ENCODE results near the gene TBC1D22B.
"Not testable (repeated sequence)": the region's sequence is repeated elsewhere in the genome, so short reads cannot be mapped to it uniquely, and the experiment has no call there.

Gene TBC1D22B

GRCh38 chr6:37324131-37325033, 66.8 kb downstream of the TBC1D22B start:
- peak; percentile 28 for DNase-seq

- not testable (repeated sequence) for DNase-seq
These were observed 72.8 kb downstream of the TBC1D22B start for GRCh38 chr6:37330345-37330744.

- DNase-seq: no peak
These were observed 73.5 kb downstream of the TBC1D22B start for GRCh38 chr6:37331047-37331446.

GRCh38 chr6:37332894-37333293, 75.3 kb downstream of the TBC1D22B start:
- no peak for DNase-seq

- no peak for DNase-seq
These were observed 76.5 kb downstream of the TBC1D22B start for GRCh38 chr6:37334047-37334446.

- not testable (repeated sequence) for DNase-seq
These were observed 80.7 kb downstream of the TBC1D22B start for GRCh38 chr6:37338317-37338716.

- no peak for DNase-seq
These were observed 81.2 kb downstream of the TBC1D22B start for GRCh38 chr6:37338745-37339255.

- DNase-seq: no peak
These were observed 82.4 kb downstream of the TBC1D22B start for GRCh38 chr6:37339741-37340638.

- no peak for DNase-seq
These were observed 83.0 kb downstream of the TBC1D22B start for GRCh38 chr6:37340639-37340943.

- no peak for DNase-seq
These were observed 85.7 kb downstream of the TBC1D22B start for GRCh38 chr6:37343248-37343647.

- DNase-seq: no peak
These were observed 86.7 kb downstream of the TBC1D22B start for GRCh38 chr6:37344308-37344707.

- DNase-seq: not testable (repeated sequence)
These were observed 88.2 kb downstream of the TBC1D22B start for GRCh38 chr6:37345804-37346203.

GRCh38 chr6:37347177-37347576, 89.6 kb downstream of the TBC1D22B start:
- DNase-seq: no peak

- no peak for DNase-seq
These were observed 90.1 kb downstream of the TBC1D22B start for GRCh38 chr6:37347670-37348111.

GRCh38 chr6:37351027-37351426, 93.5 kb downstream of the TBC1D22B start:
- no peak for DNase-seq

- no peak for DNase-seq
These were observed 94.8 kb downstream of the TBC1D22B start for GRCh38 chr6:37352384-37352783.

- peak; percentile 91 for DNase-seq
These were observed 96.4 kb downstream of the TBC1D22B start, which contains the start of gene RNF8 for GRCh38 chr6:37353761-37354525. Gene RNF8, plus strand, starts transcription at chr6:37353983. Its CDS starts 182 bp downstream, at chr6:37354165.

- peak; percentile 10 for DNase-seq
These were observed 97.2 kb downstream of the TBC1D22B start for GRCh38 chr6:37354526-37355384.

GRCh38 chr6:37357288-37357687, 99.7 kb downstream of the TBC1D22B start:
- no peak for DNase-seq

- DNase-seq: no peak
These were observed 100.3 kb downstream of the TBC1D22B start for GRCh38 chr6:37357860-37358259.

- no peak for DNase-seq
These were observed 101.5 kb downstream of the TBC1D22B start for GRCh38 chr6:37359039-37359438.
